BLaER1 treated with 17β-estradiol and CSF1 and Interleukin-3, amounts not matched to agents 10 nM and 100 nM (cell line): Measurements from ENCODE around the gene ELMOD2.
"Not testable (repeated sequence)": the region's sequence is repeated elsewhere in the genome, so short reads cannot be mapped to it uniquely, and the experiment has no call there.

Source experiments
- H3K27ac ChIP-seq, 11 experiments: shearing (Covaris generic); formaldehyde crosslinking; 2 replicates each; pipeline ENCODE4 v1.8.1; 2022
- H3K27me3 ChIP-seq, 11 experiments: shearing (Covaris generic); formaldehyde crosslinking; 2 replicates each; pipeline ENCODE4 v1.8.1; 2022
- H3K36me3 ChIP-seq, 11 experiments: shearing (Covaris generic); formaldehyde crosslinking; 2 replicates each; pipeline ENCODE4 v1.8.1; 2022
- H3K4me1 ChIP-seq, 10 experiments: shearing (Covaris generic); formaldehyde crosslinking; 2 replicates each; pipeline ENCODE4 v1.8.1; 2022
- H3K4me2 ChIP-seq, 11 experiments: shearing (Covaris generic); formaldehyde crosslinking; 2 replicates each; pipeline ENCODE4 v1.8.1; 2022
- H3K4me3 ChIP-seq, 10 experiments: shearing (Covaris generic); formaldehyde crosslinking; 2 replicates each; pipeline ENCODE4 v1.8.1; 2022
- H3K9ac ChIP-seq, 11 experiments: shearing (Covaris generic); formaldehyde crosslinking; 2 replicates each; pipeline ENCODE4 v1.8.1; 2022
- H3K9me3 ChIP-seq, 11 experiments: shearing (Covaris generic); formaldehyde crosslinking; replicated peaks in 1 of 11; 2 replicates each; pipeline ENCODE4 v1.8.1; 2022
- H4K20me1 ChIP-seq, 11 experiments: shearing (Covaris generic); formaldehyde crosslinking; 2 replicates each; pipeline ENCODE4 v1.8.1; 2022
- Cebpa-rat ChIP-seq, 11 experiments: shearing (Covaris generic); IDR thresholded peaks; 2 replicates each; pipeline ENCODE4 v1.8.1; 2022

ELMOD2 gene, protein sequence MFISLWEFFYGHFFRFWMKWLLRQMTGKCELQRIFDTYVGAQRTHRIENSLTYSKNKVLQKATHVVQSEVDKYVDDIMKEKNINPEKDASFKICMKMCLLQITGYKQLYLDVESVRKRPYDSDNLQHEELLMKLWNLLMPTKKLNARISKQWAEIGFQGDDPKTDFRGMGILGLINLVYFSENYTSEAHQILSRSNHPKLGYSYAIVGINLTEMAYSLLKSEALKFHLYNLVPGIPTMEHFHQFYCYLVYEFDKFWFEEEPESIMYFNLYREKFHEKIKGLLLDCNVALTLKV

DNA sequence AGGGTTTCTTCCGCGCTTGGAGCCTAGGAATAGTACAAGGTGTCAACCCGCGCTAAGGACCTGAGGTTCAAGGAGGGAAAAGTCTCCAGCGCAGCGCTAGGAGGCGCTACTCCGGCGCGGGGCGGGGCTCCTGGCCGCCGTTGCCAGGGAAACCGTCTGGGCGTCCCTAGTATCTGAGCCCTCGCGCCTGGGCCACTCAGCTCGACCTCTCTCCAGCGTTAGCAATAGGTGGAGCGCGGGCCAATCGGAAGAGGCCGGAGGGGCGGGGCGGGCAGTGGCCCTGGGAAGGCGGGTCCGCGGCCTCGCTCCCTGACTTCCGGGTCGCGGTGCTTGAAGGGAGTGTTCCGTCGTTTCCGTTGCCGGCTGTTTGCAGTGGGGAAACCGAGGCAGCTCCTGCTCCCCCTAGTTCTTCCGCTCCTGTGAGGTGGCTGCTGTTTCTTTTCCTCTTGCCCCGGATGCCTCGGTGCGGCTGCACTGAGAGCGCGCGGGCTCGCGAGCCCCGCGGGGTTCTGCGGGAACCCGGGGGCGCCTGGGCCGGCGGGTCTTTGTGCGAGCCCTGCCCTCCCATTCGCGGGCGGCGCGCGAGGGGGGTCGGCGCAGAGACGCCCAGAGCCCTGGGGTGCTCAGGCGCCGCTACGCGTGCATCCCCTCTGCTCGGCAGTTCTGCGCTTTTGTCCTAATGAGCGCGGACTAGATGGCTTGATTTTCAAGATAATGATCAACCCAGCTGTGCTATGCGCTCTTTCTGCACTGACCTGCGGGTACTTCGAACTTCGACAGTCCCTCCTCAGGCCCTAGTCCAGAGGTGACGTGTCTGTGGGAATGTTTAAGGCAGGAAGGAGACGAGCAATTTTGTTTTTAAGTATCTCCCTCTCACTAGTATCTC lies at the start of gene ELMOD2:
Gene ELMOD2 (plus strand): TSS at position 312 of the 886 bp plus-strand sequence. CDS start 1,261 bp downstream, outside the sequence.
- no peaks in the 10 kb centered on the region for H4K20me1 ChIP-seq
- peak within 1 kb of the TSS; percentile 69 to 88 (median 80) for H3K4me2 ChIP-seq
- H3K9me3 ChIP-seq, result peaks cover 0 to 8% (median 6%) of the 10 kb centered on the region in 11 experiments; a peak in 12 of 22 replicates
- no peaks in the 10 kb centered on the region for H3K27me3 ChIP-seq
- peaks cover 0 to 13% (median 12%) of the 10 kb centered on the region in 10 experiments; a peak in 15 of 20 replicates for H3K4me1 ChIP-seq
- peaks cover 11 to 28% (median 18%) of the 10 kb centered on the region in 11 experiments for H3K36me3 ChIP-seq
- peak within 1 kb of the TSS; percentile 70 to 95 (median 87) for H3K27ac ChIP-seq
- H3K9ac ChIP-seq, result peak within 1 kb of the TSS; percentile 82 to 93 (median 89)
- no peak for TF ChIP-seq Cebpa-rat (IDR thresholded peaks at IDR 0.05)
- peak within 1 kb of the TSS; percentile 71 to 92 (median 85) for H3K4me3 ChIP-seq

DNA sequence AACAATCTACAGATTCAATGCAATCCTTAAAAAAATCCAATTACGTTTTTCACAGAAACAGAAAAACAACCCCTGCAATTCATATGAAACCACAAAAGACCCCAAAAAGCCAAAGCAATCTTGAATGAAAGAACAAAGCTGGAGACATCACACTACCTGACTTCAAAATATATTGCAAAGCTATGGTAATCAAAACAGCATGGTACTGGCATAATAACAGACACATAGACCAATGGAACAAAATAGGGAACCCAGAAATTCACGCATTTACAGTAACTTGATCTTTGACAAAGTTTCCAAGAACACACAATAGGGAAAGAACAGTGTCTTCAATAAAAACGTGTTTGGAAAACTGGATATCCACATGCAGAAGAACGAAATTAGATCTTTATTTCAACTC lies 40.5 kb upstream of the ELMOD2 start:
- Histone ChIP-seq H3K4me2 (no peak overlapping the region), H3K9ac (no peak overlapping the region), H3K27ac (no peak overlapping the region), H3K4me1 (no peaks in the 10 kb centered on the region), H3K9me3 (peaks cover 6 to 16% (median 12%) of the 10 kb centered on the region in 11 experiments), H3K36me3 (no peaks in the 10 kb centered on the region), H4K20me1 (no peaks in the 10 kb centered on the region), H3K4me3 (no peak overlapping the region), H3K27me3 (no peaks in the 10 kb centered on the region)
- TF ChIP-seq Cebpa-rat (IDR thresholded peaks at IDR 0.05), result no peak

DNA sequence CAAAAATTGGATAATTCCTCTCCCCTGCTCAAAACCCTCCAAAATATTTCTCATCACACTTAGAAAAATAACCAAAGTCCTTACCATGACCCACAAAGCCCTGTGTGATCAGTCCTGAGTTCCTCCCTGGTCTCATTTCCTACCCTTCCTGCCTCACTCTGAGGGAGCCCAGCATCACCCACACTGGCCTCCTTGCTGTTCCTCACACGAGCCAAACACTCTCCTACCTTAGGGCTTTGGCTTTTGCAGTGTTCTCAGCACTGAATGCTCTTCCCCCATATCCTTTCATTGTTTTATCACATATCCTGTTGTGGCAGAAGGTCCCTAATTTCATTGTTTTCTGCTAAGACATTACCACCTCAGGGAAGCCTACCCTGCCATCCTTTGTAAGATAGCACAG lies 38.0 kb upstream of the ELMOD2 start:
- H3K36me3 ChIP-seq, result no peaks in the 10 kb centered on the region
- H4K20me1 ChIP-seq, result no peaks in the 10 kb centered on the region
- no peak for TF ChIP-seq Cebpa-rat (IDR thresholded peaks at IDR 0.05)
- no peaks in the 10 kb centered on the region for H3K27me3 ChIP-seq
- no peak overlapping the region for H3K27ac ChIP-seq
- H3K9me3 ChIP-seq, result peaks cover 6 to 16% (median 12%) of the 10 kb centered on the region in 11 experiments
- H3K9ac ChIP-seq, result no peak overlapping the region
- H3K4me1 ChIP-seq, result no peaks in the 10 kb centered on the region
- H3K4me3 ChIP-seq, result no peak overlapping the region
- no peak overlapping the region for H3K4me2 ChIP-seq

DNA sequence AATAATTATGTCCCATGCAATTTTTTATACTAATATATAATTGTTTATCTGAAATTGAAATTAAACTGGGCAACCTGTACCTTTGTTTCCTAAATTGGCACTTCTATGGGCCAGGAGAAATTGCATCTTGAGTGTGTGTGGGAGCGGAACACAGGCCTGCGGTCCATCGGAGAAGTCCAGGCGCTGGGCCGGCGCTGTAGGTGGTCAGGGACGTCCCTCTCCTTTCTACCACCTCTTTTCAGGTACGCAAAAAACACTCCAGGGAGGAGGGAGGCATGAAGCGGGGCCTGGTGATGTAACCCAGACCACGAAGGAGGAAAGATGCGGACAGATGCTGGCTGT lies 26.6 kb upstream of the ELMOD2 start:
- no peaks in the 10 kb centered on the region for H4K20me1 ChIP-seq
- no peak for TF ChIP-seq Cebpa-rat (IDR thresholded peaks at IDR 0.05)
- no peak overlapping the region for H3K27ac ChIP-seq
- no peaks in the 10 kb centered on the region for H3K36me3 ChIP-seq
- H3K9ac ChIP-seq, result no peak overlapping the region
- H3K4me2 ChIP-seq, result no peak overlapping the region
- no peak overlapping the region for H3K4me3 ChIP-seq
- no peaks in the 10 kb centered on the region for H3K27me3 ChIP-seq
- H3K4me1 ChIP-seq, result no peaks in the 10 kb centered on the region
- peaks cover 9 to 14% (median 11%) of the 10 kb centered on the region in 11 experiments; a peak in 21 of 22 replicates for H3K9me3 ChIP-seq

DNA sequence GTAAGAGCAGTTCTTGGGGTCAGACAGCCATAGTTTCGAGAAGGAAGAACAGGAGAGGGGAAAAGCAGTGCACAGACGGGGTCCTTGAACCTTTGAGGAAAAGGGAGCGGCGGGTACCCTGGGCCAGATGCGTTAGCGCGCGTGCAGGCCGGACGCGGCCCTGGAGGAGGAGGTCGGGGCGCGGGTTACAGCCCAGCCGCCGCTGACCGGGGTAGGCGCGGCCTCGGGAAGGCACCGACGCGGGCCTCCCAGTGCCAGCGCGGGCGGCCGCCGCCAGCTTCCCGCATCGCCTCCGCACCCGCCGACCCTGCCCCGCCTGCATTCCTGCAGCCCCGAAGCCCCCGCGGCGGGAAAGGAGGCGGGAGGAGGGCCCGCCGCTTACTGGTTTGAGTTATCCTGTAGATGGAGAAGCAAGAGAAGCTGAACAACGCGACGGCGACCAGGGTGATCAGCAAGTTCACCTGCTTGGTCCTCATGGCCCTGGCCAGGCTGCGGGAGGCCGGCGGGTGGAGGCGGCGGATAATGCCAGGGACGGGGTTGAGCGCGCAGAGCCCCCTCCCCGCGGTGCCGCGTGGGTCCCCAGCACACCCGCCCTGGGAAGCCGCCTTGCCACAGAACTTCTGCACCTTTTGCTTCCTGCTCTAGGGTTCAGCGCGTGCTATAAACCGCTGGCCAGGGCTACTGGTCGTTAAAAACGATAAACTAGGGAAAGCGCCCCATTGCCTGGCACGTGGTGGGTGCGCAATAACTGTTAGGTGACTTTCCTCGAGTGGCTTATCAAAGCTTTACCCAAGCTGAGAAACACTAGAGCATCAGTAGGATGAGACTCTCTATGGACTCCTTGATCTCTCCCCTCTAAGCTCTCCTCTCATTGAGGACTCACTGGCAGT lies 26.0 kb upstream of the ELMOD2 start, which contains the start of gene MGAT4D:
Gene MGAT4D (minus strand): TSS at position 547 of the 890 bp plus-strand sequence. CDS start 71 bp downstream, at position 476.
- H3K27me3 ChIP-seq, result no peaks in the 10 kb centered on the region
- no peak within 1 kb of the TSS for H3K4me2 ChIP-seq
- H3K27ac ChIP-seq, result no peak within 1 kb of the TSS
- no peaks in the 10 kb centered on the region for H3K36me3 ChIP-seq
- H3K9ac ChIP-seq, result no peak within 1 kb of the TSS
- no peak within 1 kb of the TSS for H3K4me3 ChIP-seq
- no peaks in the 10 kb centered on the region for H4K20me1 ChIP-seq
- peaks cover 9 to 14% (median 11%) of the 10 kb centered on the region in 11 experiments; a peak in 21 of 22 replicates for H3K9me3 ChIP-seq
- no peaks in the 10 kb centered on the region for H3K4me1 ChIP-seq
- TF ChIP-seq Cebpa-rat (IDR thresholded peaks at IDR 0.05), result no peak

DNA sequence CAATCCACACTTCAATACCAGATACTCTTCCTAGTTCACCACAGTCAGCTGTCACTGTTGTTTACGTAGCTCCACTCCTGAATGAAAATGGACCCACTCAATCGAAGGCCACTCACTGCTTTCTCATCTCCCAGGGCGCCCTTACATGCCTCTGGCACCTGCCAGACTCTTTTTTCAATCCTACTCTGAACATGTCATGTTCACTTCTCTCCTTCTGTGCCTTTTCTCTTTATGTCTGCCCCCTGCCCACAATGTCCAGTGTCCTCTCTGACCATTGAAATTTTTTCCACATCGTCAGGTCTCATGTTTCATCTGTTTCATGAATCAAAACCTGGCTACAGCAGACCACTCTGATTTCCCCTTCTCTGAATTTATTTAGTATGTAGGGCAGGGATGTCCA lies 24.6 kb upstream of the ELMOD2 start:
- Histone ChIP-seq H3K4me3 (no peak overlapping the region), H3K27me3 (no peaks in the 10 kb centered on the region), H3K27ac (no peak overlapping the region), H3K4me1 (no peaks in the 10 kb centered on the region), H3K9me3 (peaks cover 9 to 14% (median 11%) of the 10 kb centered on the region in 11 experiments; a peak in 21 of 22 replicates), H3K9ac (no peak overlapping the region), H3K4me2 (no peak overlapping the region), H3K36me3 (no peaks in the 10 kb centered on the region), H4K20me1 (no peaks in the 10 kb centered on the region)
- TF ChIP-seq Cebpa-rat (IDR thresholded peaks at IDR 0.05), result no peak

DNA sequence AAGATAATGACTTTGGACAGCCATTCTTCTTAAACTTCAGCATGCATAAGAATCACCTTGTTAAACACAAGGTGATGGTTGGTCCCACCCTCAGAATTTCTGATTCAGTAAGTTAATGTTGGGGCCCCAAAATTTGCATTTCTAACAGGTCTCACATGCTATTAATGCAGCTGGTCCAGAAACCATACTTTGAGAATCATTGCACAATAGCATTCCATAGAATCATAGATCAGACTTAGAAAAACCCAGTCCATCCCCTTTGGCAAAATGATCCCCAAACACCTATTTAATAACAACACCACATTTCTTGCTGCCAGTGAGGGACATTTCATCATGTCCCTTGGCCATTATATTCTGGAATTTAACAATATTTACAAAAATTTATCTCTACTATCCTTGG lies 19.7 kb upstream of the ELMOD2 start:
- Histone ChIP-seq H3K9me3 (peaks cover 0 to 9% (median 0%) of the 10 kb centered on the region in 11 experiments; a peak in 3 of 22 replicates), H4K20me1 (no peaks in the 10 kb centered on the region), H3K4me2 (no peak overlapping the region), H3K9ac (no peak overlapping the region), H3K4me3 (no peak overlapping the region), H3K27me3 (no peaks in the 10 kb centered on the region), H3K27ac (no peak overlapping the region), H3K36me3 (no peaks in the 10 kb centered on the region), H3K4me1 (no peaks in the 10 kb centered on the region)
- 0 out of 22 replicates have a peak, but pooled peaks of 1 of the 11 experiments have one; percentile 11 for TF ChIP-seq Cebpa-rat (IDR thresholded peaks at IDR 0.05)

DNA sequence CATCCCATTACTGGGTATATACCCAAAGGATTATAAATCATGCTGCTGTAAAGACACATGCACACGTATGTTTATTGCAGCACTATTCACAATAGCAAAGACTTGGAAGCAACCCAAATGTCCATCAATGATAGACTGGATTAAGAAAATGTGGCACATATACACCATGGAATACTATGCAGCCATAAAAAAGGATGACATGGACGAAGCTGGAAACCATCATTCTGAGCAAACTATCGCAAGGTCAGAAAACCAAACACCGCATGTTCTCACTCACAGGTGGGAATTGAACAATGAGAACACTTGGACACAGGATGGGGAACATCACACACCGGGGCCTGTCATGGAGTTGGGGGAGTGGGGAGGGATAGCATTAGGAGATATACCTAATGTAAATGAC lies 10.2 kb upstream of the ELMOD2 start:
- H3K9me3 ChIP-seq, H3K4me1 ChIP-seq, H3K4me3 ChIP-seq, H3K27me3 ChIP-seq, H3K9ac ChIP-seq, H3K36me3 ChIP-seq, H3K27ac ChIP-seq, H4K20me1 ChIP-seq, H3K4me2 ChIP-seq: not testable (repeated sequence)
